Kidney (tissue), 14 donors: ENCODE data around the gene SULT1E1. TPM values are rescaled to one million over a fixed set of nuclear protein-coding genes. Genes with fewer than 3 reads are reported as not detected.

ENCODE experiments used
- DNase-seq, 5 donors: peaks; one replicate each; pipeline ENCODE4 v3.0.0-alpha.2; 2013 to 2020
- FAIRE-seq: peaks from 2 replicates; lab custom pipeline; 2012; peaks lifted over from hg19 to GRCh38; lab: Jason Lieb, UNC
- H3K27ac ChIP-seq, 2 donors: one replicate each; pipeline ENCODE4 v1.7.0; 2013; ENCODE audit warnings: low read depth in 2 of 2, low read length in 2 of 2, inconsistent platforms in 1 of 2
- H3K27me3 ChIP-seq: one replicate; pipeline ENCODE4 v1.7.1; 2013; ENCODE audit warnings: low read length, inconsistent platforms; ENCODE audit not compliant: control insufficient read depth, insufficient read depth
- H3K36me3 ChIP-seq, 3 donors: one replicate each; pipeline versions ENCODE4 v1.7.0 to v1.7.1; 2013; ENCODE audit warnings: low read length in 3 of 3, control low read depth in 1 of 3, inconsistent platforms in 1 of 3; ENCODE audit not compliant: insufficient read depth in 3 of 3, control insufficient read depth in 2 of 3
- H3K4me1 ChIP-seq, 3 donors: one replicate each; pipeline versions ENCODE4 v1.7.0 to v1.7.1; 2013; ENCODE audit warnings: low read length in 3 of 3, inconsistent platforms in 1 of 3, low read depth in 1 of 3; ENCODE audit not compliant: control insufficient read depth in 2 of 3, insufficient read depth in 2 of 3
- H3K4me3 ChIP-seq, 3 donors: one replicate each; pipeline versions ENCODE4 v1.7.0 to v1.8.1; 2013; ENCODE audit warnings: low read length in 3 of 3, control low read depth in 1 of 3, inconsistent platforms in 1 of 3
- H3K9ac ChIP-seq, 3 donors: one replicate each; pipeline versions ENCODE4 v1.7.0 to v1.7.1; 2013; ENCODE audit warnings: low read length in 3 of 3, control low read depth in 1 of 3, inconsistent platforms in 1 of 3
- H3K9me3 ChIP-seq, 3 donors: one replicate each; pipeline versions ENCODE4 v1.7.0 to v1.7.1; 2013; ENCODE audit warnings: low read length in 3 of 3, control low read depth in 1 of 3, inconsistent platforms in 1 of 3; ENCODE audit not compliant: control insufficient read depth in 2 of 3, insufficient read depth in 1 of 3
- intact Hi-C: fragments of 100-400 bp; cut with DNase I; formaldehyde crosslinking; loops from one replicate; pipeline ENCODE4 v1.11.1; 2022
- polyA plus RNA-seq: library from polyadenylated mRNA; stranded (reverse); fragments of 350-450 nt; fragmentation: Illumina TruSeq; extraction: RNeasy Lipid Tissue Mini Kit (QIAGEN cat#74804); gene quantifications from one replicate; pipeline ENCODE4 v1.2.3, GENCODE V29; 2014; ENCODE audit warnings: low read depth, low replicate concordance; ENCODE audit not compliant: insufficient read depth
- total RNA-seq: library from RNA; stranded (reverse); fragmentation: NEBNext Ultra II Directional; extraction: Animal tissue kit (Norgen Biotek cat#: 25700); gene quantifications from one replicate; pipeline ENCODE4 v1.2.1, GENCODE V29; 2021
- TF ChIP-seq, protein P1 (sequence below): IDR thresholded peaks from 3 replicates; pipeline ENCODE4 v1.5.1; 2012; ENCODE audit warnings: mild to moderate bottlenecking, moderate library complexity, borderline replicate concordance; ENCODE audit not compliant: insufficient read depth; ENCODE audit errors: extremely low read depth
- donor health status: control.
- donor health status: control.
- donor health status: control.
- donor health status: control.
- donor health status: control.
- donor health status: DM: yes; HTN: yes; CAD: no.
- donor health status: Normal renal cell carcinoma (clear cell type).

The SULT1E1 gene
- total and polyA plus RNA-seq, 2 donors from 2014 or later = 0.28 to 1.4 TPM

DNA sequence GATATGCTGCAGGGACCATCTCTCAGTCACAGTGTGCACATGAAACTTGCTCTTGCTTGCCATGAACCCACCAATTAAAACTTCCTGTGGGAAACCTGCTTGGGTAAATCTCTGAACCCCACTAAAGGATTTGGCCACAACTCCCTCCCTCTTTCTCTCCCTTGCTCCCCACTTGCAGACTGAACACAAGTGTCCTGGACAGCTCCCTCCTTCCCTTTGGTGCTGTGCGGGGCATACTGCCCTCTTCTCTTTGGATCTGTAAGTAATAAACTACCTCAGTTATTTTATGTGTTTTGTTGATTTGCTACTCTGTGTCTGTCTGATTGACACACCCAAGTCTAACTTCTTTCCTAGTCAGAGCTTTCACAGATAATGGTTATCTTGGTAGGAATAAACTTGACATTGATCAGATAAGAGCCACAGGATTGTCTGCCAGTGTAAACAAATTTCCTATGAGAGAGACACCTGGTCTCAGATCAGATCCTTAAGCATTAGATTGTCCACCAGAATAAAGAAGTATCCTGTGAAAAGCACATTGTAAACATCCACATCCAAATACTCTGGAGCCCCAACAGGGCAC is 41.8 kb downstream of the SULT1E1 start:
- DNase-seq (no peak), FAIRE-seq (no peak)
- TF ChIP-seq, protein P1, sequence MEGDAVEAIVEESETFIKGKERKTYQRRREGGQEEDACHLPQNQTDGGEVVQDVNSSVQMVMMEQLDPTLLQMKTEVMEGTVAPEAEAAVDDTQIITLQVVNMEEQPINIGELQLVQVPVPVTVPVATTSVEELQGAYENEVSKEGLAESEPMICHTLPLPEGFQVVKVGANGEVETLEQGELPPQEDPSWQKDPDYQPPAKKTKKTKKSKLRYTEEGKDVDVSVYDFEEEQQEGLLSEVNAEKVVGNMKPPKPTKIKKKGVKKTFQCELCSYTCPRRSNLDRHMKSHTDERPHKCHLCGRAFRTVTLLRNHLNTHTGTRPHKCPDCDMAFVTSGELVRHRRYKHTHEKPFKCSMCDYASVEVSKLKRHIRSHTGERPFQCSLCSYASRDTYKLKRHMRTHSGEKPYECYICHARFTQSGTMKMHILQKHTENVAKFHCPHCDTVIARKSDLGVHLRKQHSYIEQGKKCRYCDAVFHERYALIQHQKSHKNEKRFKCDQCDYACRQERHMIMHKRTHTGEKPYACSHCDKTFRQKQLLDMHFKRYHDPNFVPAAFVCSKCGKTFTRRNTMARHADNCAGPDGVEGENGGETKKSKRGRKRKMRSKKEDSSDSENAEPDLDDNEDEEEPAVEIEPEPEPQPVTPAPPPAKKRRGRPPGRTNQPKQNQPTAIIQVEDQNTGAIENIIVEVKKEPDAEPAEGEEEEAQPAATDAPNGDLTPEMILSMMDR = no peak
- no peak overlapping the region for H3K27ac ChIP-seq
- H3K4me1 ChIP-seq = no peaks in the 10 kb centered on the region
- no peaks in the 10 kb centered on the region for H3K9me3 ChIP-seq
- intact Hi-C loops = no loop called here
- no peaks in the 10 kb centered on the region for H3K27me3 ChIP-seq
- H3K4me3 ChIP-seq = no peak overlapping the region
- no peaks in the 10 kb centered on the region for H3K36me3 ChIP-seq
- no peak overlapping the region for H3K9ac ChIP-seq

DNA sequence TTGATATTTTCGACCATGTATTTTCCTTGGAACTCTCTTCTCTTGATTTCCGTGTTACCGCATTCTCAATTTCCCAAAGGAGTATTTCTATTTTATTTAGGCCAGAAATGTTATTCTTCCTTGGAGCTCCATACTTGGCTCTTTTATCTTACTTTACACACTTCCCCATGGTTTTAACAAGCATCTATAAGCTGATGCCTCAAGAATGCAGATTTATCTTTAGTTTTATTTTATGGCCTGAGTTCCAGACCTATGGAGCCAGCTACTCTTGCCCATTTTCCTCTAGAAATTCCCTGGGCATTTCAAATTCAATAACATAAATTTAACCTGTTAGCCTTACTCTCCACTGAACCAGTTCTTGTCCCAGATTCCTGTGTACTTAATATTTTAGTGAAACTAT is 43.7 kb downstream of the SULT1E1 start:
- Histone ChIP-seq H3K9me3 (no peaks in the 10 kb centered on the region), H3K4me3 (no peak overlapping the region), H3K27ac (no peak overlapping the region), H3K4me1 (no peaks in the 10 kb centered on the region), H3K27me3 (no peaks in the 10 kb centered on the region), H3K36me3 (no peaks in the 10 kb centered on the region), H3K9ac (no peak overlapping the region)
- intact Hi-C loops = no loop called here
- DNase-seq (peak in 1 of 5 donors; percentile 35), FAIRE-seq (no peak)
- TF ChIP-seq, protein P1 = no peak

DNA sequence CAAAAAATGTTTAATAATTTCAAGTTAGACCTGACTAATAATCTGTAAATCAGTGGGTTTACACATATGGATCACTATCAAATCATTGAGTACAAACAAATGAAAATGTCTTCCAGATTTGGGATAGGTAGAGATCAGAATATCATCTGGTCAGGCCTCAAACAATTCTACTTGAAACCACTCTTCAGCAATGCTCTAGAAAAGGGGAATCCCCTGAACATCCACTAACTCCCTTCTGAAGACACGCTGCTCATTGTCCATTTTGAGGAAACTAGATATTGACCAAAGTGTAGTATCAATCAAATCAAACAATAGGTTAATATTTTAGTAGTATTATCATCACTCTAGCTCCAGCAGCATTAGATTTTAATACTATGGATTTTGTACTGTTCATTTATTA is 46.3 kb downstream of the SULT1E1 start:
- no peak for FAIRE-seq
- H3K9me3 ChIP-seq = no peaks in the 10 kb centered on the region

More for the DNA sequence above, 46.3 kb downstream of the SULT1E1 start:
- intact Hi-C loops = no loop called here
- Histone ChIP-seq H3K4me1 (no peaks in the 10 kb centered on the region), H3K4me3 (no peak overlapping the region), H3K9ac (no peak overlapping the region), H3K27ac (no peak overlapping the region), H3K27me3 (no peaks in the 10 kb centered on the region), H3K36me3 (no peaks in the 10 kb centered on the region)
- no peak for DNase-seq
- TF ChIP-seq, protein P1 = no peak
